IMR-90 (cell line): ENCODE results near the gene MTUS2. TPM values are rescaled to one million over a fixed set of nuclear protein-coding genes. Genes with fewer than 3 reads are reported as not detected.

Experiments
- ATAC-seq: fragments of 200-7000 bp; cut with Tn5 transposase; 2 replicates; pipeline ENCODE4 v1.9.1; 2020; ENCODE audit warnings: low read depth, mild to moderate bottlenecking, moderate library complexity
- BruUV-seq: library from RNA; stranded (reverse); fragments of 400-500 nt; replicated peaks from 2 replicates; lab custom pipeline; 2021; lab: Mats Ljungman, UMichigan
- CTCF ChIA-PET: fragments of 300-600 bp; formaldehyde crosslinking; extraction: SDS; loops from one replicate; lab custom pipeline; 2021; ENCODE audit warnings: antibody characterized with exemption; lab: Yijun Ruan, JAX
- POLR2A ChIA-PET: fragments of 300-600 bp; sonication (Branson Sonifier 250); formaldehyde crosslinking; loops from one replicate; lab custom pipeline; 2022; ENCODE audit warnings: antibody characterized with exemption; ENCODE audit not compliant: unreplicated experiment; lab: Charles Lee
- DNase-seq: peaks from one replicate; pipeline ENCODE4 v3.0.0; 2013
- H2AFZ ChIP-seq: replicated peaks from 2 replicates; pipeline ENCODE3; 2013; ENCODE audit warnings: low read length, mild to moderate bottlenecking; ENCODE audit not compliant: poor library complexity
- H2AK5ac ChIP-seq: 2 replicates; pipeline ENCODE4 v1.6.1; 2013; ENCODE audit warnings: low read depth, low read length, inconsistent platforms
- H2AK9ac ChIP-seq: replicated peaks from 2 replicates; pipeline ENCODE3; 2013; ENCODE audit warnings: mild to moderate bottlenecking, low read depth, low read length, moderate library complexity; ENCODE audit not compliant: poor library complexity
- H2BK120ac ChIP-seq: 2 replicates; pipeline ENCODE4 v1.6.1; 2013; ENCODE audit warnings: low read depth, low read length, inconsistent platforms
- H2BK15ac ChIP-seq: 3 replicates; pipeline ENCODE4 v1.6.1; 2013; ENCODE audit warnings: low read depth, low read length, inconsistent platforms
- H2BK20ac ChIP-seq: 2 replicates; pipeline ENCODE4 v1.6.1; 2013; ENCODE audit warnings: low read depth, mild to moderate bottlenecking, inconsistent platforms, low read length, moderate library complexity
- H2BK5ac ChIP-seq: 2 replicates; pipeline ENCODE4 v1.6.1; 2013; ENCODE audit warnings: mild to moderate bottlenecking, low read depth, low read length, inconsistent platforms; ENCODE audit not compliant: poor library complexity, severe bottlenecking
- H3K14ac ChIP-seq: replicated peaks from 2 replicates; pipeline ENCODE4 v1.6.1; 2013; ENCODE audit warnings: low read depth, low read length, inconsistent platforms
- H3K18ac ChIP-seq: 2 replicates; pipeline ENCODE4 v1.6.1; 2013; ENCODE audit warnings: low read depth, low read length, control low read depth
- H3K23ac ChIP-seq: 2 replicates; pipeline ENCODE4 v1.6.1; 2013; ENCODE audit warnings: low read depth, low read length, inconsistent platforms
- H3K27ac ChIP-seq: 2 replicates; pipeline ENCODE4 v1.5.1; 2013; ENCODE audit warnings: mild to moderate bottlenecking, control low read depth, low read length; ENCODE audit not compliant: insufficient read depth
- H3K27me3 ChIP-seq: 2 replicates; pipeline ENCODE4 v1.6.1; 2013; ENCODE audit warnings: low read length; ENCODE audit not compliant: control insufficient read depth, insufficient read depth
- H3K36me3 ChIP-seq: 2 replicates; pipeline ENCODE4 v1.6.1; 2013; ENCODE audit warnings: low read length, mixed read lengths; ENCODE audit not compliant: control insufficient read depth, insufficient read depth
- H3K4ac ChIP-seq: 2 replicates; pipeline ENCODE4 v1.6.1; 2013; ENCODE audit warnings: low read depth, low read length, inconsistent platforms
- H3K4me1 ChIP-seq: 2 replicates; pipeline ENCODE4 v1.6.1; 2013; ENCODE audit warnings: low read length, mixed read lengths; ENCODE audit not compliant: control insufficient read depth, insufficient read depth
- H3K4me2 ChIP-seq: 2 replicates; pipeline ENCODE4 v1.6.1; 2013; ENCODE audit warnings: low read depth, mild to moderate bottlenecking, control low read depth, low read length, moderate library complexity
- H3K4me3 ChIP-seq: 2 replicates; pipeline ENCODE4 v1.5.1; 2013; ENCODE audit warnings: low read depth, mild to moderate bottlenecking, control low read depth, low read length, moderate library complexity; ENCODE audit not compliant: insufficient read depth
- H3K56ac ChIP-seq: 2 replicates; pipeline ENCODE4 v1.6.1; 2013; ENCODE audit warnings: low read length, inconsistent platforms; ENCODE audit not compliant: insufficient read depth; ENCODE audit errors: extremely low read depth
- H3K79me1 ChIP-seq, 2 experiments: 2 replicates each; pipeline ENCODE4 v1.6.1; 2013; ENCODE audit warnings: low read length in 2 of 2, inconsistent platforms in 1 of 2, low read depth in 1 of 2
- H3K9ac ChIP-seq: 2 replicates; pipeline ENCODE4 v1.6.1; 2013; ENCODE audit warnings: low read depth, low read length, control low read depth
- H3K9me1 ChIP-seq: 2 replicates; pipeline ENCODE4 v1.6.1; 2013; ENCODE audit warnings: low read length, inconsistent platforms; ENCODE audit not compliant: insufficient read depth
- H3K9me3 ChIP-seq: 2 replicates; pipeline ENCODE4 v1.6.1; 2013; ENCODE audit warnings: low read length; ENCODE audit not compliant: control insufficient read depth, insufficient read depth
- H4K20me1 ChIP-seq: 2 replicates; pipeline ENCODE4 v1.6.1; 2013; ENCODE audit warnings: low read length, inconsistent platforms; ENCODE audit not compliant: insufficient read depth
- H4K5ac ChIP-seq: 2 replicates; pipeline ENCODE4 v1.6.1; 2013; ENCODE audit warnings: mild to moderate bottlenecking, low read depth, low read length, control low read depth
- H4K8ac ChIP-seq, 2 experiments: 2 replicates each; pipeline ENCODE4 v1.6.1; 2013; ENCODE audit warnings: low read depth in 2 of 2, low read length in 2 of 2, control low read depth in 1 of 2, inconsistent platforms in 1 of 2
- H4K91ac ChIP-seq: 2 replicates; pipeline ENCODE4 v1.6.1; 2013; ENCODE audit warnings: low read depth, low read length, inconsistent platforms; ENCODE audit not compliant: insufficient read depth
- ELK1 ChIP-seq: fragments of 150-350 bp; IDR thresholded peaks from 2 replicates; pipeline ENCODE4 v1.6.1; 2016; ENCODE audit warnings: low read depth, mild to moderate bottlenecking, low read length, moderate library complexity, borderline replicate concordance
- MAFK ChIP-seq: IDR thresholded peaks from 2 replicates; pipeline ENCODE4 v1.6.1; 2012; ENCODE audit warnings: low read depth, low read length, improper control_type of control experiment
- MXI1 ChIP-seq: IDR thresholded peaks from 2 replicates; pipeline ENCODE4 v1.6.1; 2012; ENCODE audit warnings: low read depth, mild to moderate bottlenecking, low read length, moderate library complexity, borderline replicate concordance
- NFE2L2 ChIP-seq: fragments of 150-350 bp; IDR thresholded peaks from 2 replicates; pipeline ENCODE4 v1.6.1; 2016; ENCODE audit warnings: low read depth, mild to moderate bottlenecking, low read length
- WGBS, 2 experiments: methylation state at CpG; one replicate each; pipeline versions ENCODE4 v1.1.5 to v1.1.7; 2013; ENCODE audit warnings: missing lambda C conversion rate in 2 of 2; ENCODE audit not compliant: insufficient read length in 1 of 2; ENCODE audit errors: extremely low coverage in 2 of 2; 5-methylcytosine and 5-hydroxymethylcytosine counted together
- dilution Hi-C: fragments of 300-500 bp; cut with HindIII; formaldehyde crosslinking; loops from one replicate; pipeline ENCODE4 v1.14.3; 2018; ENCODE audit warnings: low sequenced_read_pairs; ENCODE audit not compliant: unreplicated experiment
- in situ Hi-C: fragments of 300-500 bp; cut with MboI; formaldehyde crosslinking; loops from 3 replicates; pipeline ENCODE4 v1.14.3; 2019; ENCODE audit warnings: low sequenced_read_pairs, inconsistent platforms, mixed read lengths
- intact Hi-C: fragments of 100-400 bp; cut with micrococcal nuclease; formaldehyde crosslinking; loops from 2 replicates; pipeline ENCODE4 v1.10.0; 2022
- polyA plus RNA-seq, 3 experiments: library from polyadenylated mRNA; depleted of rRNA; stranded (reverse); fragments of >200 nt; gene quantifications; 2 replicates each; pipeline ENCODE4 v1.2.3, GENCODE V29; 2012; ENCODE audit warnings: low replicate concordance in 1 of 3
- total RNA-seq: library from RNA; depleted of rRNA; stranded (reverse); fragments of >200 nt; gene quantifications from 2 replicates; pipeline ENCODE4 v1.2.3, GENCODE V29; 2012
- TF ChIP-seq, protein P1 (sequence below): fragments of 150-350 bp; IDR thresholded peaks from 2 replicates; pipeline ENCODE4 v1.6.1; 2017; ENCODE audit warnings: mild to moderate bottlenecking, antibody characterized with exemption, low read length, low read depth

The MTUS2 gene
- total and polyA plus RNA-seq, 2 of the 4 experiments (the other 2 are of a cell fraction) = under 0.01 to 0.02 TPM

DNA sequence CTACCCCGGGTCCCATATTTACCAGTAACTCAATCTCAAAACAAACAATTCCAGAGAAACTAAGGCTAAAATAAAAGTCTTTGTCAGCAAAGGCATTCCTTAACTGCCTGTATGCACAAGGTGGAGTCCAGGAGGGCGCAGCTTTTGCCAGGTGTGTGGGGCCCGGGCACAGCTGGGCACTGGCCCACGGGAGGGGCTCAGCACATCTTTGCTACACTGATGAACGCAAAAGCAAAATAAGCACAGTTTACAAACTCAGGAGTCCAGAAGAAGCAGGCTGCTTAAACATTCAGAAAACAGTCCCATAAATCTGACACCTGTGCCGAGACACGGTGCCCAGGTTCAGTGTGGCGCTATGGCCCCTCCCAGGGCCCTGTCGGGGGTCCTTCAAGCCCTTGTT lies 704.5 kb downstream of the MTUS2 start:
- Histone ChIP-seq H3K4me3 (no peak overlapping the region), H3K4me1 (peaks cover 7% of the 10 kb centered on the region), H4K5ac (no peak overlapping the region), H2BK20ac (no peak overlapping the region), H3K9me1 (peaks cover 11% of the 10 kb centered on the region), H3K56ac (no peak overlapping the region), H4K8ac (no peak overlapping the region), H3K23ac (no peak overlapping the region), H3K36me3 (peaks cover 53% of the 10 kb centered on the region), H3K18ac (no peak overlapping the region), H4K91ac (no peak overlapping the region), H2BK5ac (no peak overlapping the region), H2BK15ac (no peak overlapping the region), H4K20me1 (peaks cover 6% of the 10 kb centered on the region; the same call in 1 of the 2 replicates), H2AK5ac (no peak overlapping the region), H3K4ac (no peak overlapping the region), H2BK120ac (no peak overlapping the region), H3K9me3 (no peaks in the 10 kb centered on the region), H3K27ac (no peak overlapping the region), H3K4me2 (no peak overlapping the region), H3K27me3 (no peaks in the 10 kb centered on the region), H3K14ac (no peak overlapping the region), H2AFZ (no peak overlapping the region), H2AK9ac (peak overlapping the region; percentile 20), H3K79me1 (peaks cover 29 to 61% of the 10 kb centered on the region in 2 experiments), H3K9ac (no peak overlapping the region)
- ChIA-PET POLR2A (no interaction called here), CTCF (no interaction called here)
- no peak for DNase-seq
- WGBS, 2 experiments = 95% methylated on average over 6 of the region's 9 CpGs; no CpG with 5 or more reads in 1 of the 2 experiments
- TF ChIP-seq ELK1 = no peak
- no peak for TF ChIP-seq MXI1
- no peak for TF ChIP-seq MAFK
- TF ChIP-seq, protein P1, sequence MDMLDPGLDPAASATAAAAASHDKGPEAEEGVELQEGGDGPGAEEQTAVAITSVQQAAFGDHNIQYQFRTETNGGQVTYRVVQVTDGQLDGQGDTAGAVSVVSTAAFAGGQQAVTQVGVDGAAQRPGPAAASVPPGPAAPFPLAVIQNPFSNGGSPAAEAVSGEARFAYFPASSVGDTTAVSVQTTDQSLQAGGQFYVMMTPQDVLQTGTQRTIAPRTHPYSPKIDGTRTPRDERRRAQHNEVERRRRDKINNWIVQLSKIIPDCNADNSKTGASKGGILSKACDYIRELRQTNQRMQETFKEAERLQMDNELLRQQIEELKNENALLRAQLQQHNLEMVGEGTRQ = no peak
- TF ChIP-seq NFE2L2 = no peak
- BruUV-seq = no TSS peak
- dilution Hi-C loops = no loop called here
- no peak for ATAC-seq
- in situ Hi-C loops = no loop called here
- intact Hi-C loops = loop anchor here (5.0 kb wide), 1 partner anchor 68 kb away; no protein-coding TSS in a partner anchor
